HEK293 (cell line): ENCODE measurements around the gene MMP25.
A peak's percentile ranks its signal among the peaks of the same experiment; 100 is the strongest.

Experiments
- CTCF ChIA-PET: fragments of 350-600 bp; formaldehyde crosslinking; extraction: SDS; loops from one replicate; lab custom pipeline; 2021; ENCODE audit warnings: antibody characterized with exemption; lab: Yijun Ruan, JAX
- POLR2A ChIA-PET: fragments of 300-600 bp; formaldehyde crosslinking; extraction: SDS; loops from one replicate; lab custom pipeline; 2020; ENCODE audit warnings: antibody characterized with exemption, inconsistent platforms; lab: Yijun Ruan, JAX
- H3K27ac ChIP-seq: fragments of 200-500 bp; sonication (Bioruptor generic); 2 replicates; pipeline ENCODE4 v1.5.1; 2014; ENCODE audit warnings: low read depth, low read length, control low read depth, inconsistent platforms; ENCODE audit errors: extremely low read depth
- H3K36me3 ChIP-seq, 2 experiments: fragments of 200-500 bp in 1 of 2; sonication (Bioruptor generic) in 1 of 2; 1 replicate in 1 of 2; 2 replicates in 1 of 2; pipeline ENCODE4 v1.5.1; 2014 to 2017; ENCODE audit warnings: inconsistent platforms in 2 of 2, low read length in 2 of 2; ENCODE audit not compliant: control insufficient read depth in 2 of 2, insufficient read depth in 1 of 2
- H3K4me1 ChIP-seq: fragments of 200-500 bp; sonication (Bioruptor generic); 2 replicates; pipeline ENCODE4 v1.5.1; 2014; ENCODE audit warnings: mild to moderate bottlenecking, low read length, inconsistent platforms; ENCODE audit not compliant: control insufficient read depth, insufficient read depth
- H3K4me3 ChIP-seq: 2 replicates; pipeline ENCODE4 v1.5.1; 2011; ENCODE audit warnings: low read depth, mild to moderate bottlenecking, control low read depth, low read length, moderate library complexity
- H3K9me3 ChIP-seq: fragments of 200-500 bp; sonication (Bioruptor generic); 2 replicates; pipeline ENCODE4 v1.5.1; 2014; ENCODE audit warnings: low read depth, low read length, inconsistent platforms; ENCODE audit not compliant: control insufficient read depth, insufficient read depth
- BCL11A ChIP-seq: fragments of 450-650 bp; formaldehyde crosslinking; IDR thresholded peaks from 2 replicates; pipeline ENCODE4 v1.5.1; 2016; ENCODE audit warnings: low read depth, missing biosample characterization, missing genetic modification characterization
- BCL11B ChIP-seq: fragments of 450-650 bp; formaldehyde crosslinking; IDR thresholded peaks from 2 replicates; pipeline ENCODE4 v1.5.1; 2016; ENCODE audit warnings: low read depth, missing biosample characterization, missing genetic modification characterization
- HOXD13 ChIP-seq: sonication (generic); formaldehyde crosslinking; IDR thresholded peaks from 2 replicates; pipeline ENCODE4 v1.8.0; 2022; ENCODE audit warnings: missing genetic modification reagents, borderline replicate concordance
- KLF8 ChIP-seq: fragments of 450-650 bp; formaldehyde crosslinking; IDR thresholded peaks from 2 replicates; pipeline ENCODE4 v1.5.1; 2016; ENCODE audit warnings: missing biosample characterization, missing genetic modification characterization
- SALL2 ChIP-seq: fragments of 450-650 bp; formaldehyde crosslinking; IDR thresholded peaks from 2 replicates; pipeline ENCODE4 v1.5.0; 2017; ENCODE audit warnings: missing biosample characterization, mild to moderate bottlenecking, missing genetic modification characterization, borderline replicate concordance
- SP7 ChIP-seq: fragments of 450-650 bp; formaldehyde crosslinking; IDR thresholded peaks from 2 replicates; pipeline ENCODE4 v1.5.1; 2016; ENCODE audit warnings: missing biosample characterization, missing genetic modification characterization
- TRIM28 ChIP-seq: IDR thresholded peaks from 2 replicates; pipeline ENCODE4 v1.6.1; 2011; ENCODE audit warnings: low read length, control low read depth, borderline replicate concordance
- ZBTB21 ChIP-seq: fragments of 450-650 bp; formaldehyde crosslinking; IDR thresholded peaks from 2 replicates; pipeline ENCODE4 v1.5.1; 2017; ENCODE audit warnings: missing biosample characterization, missing genetic modification characterization
- ZBTB8A ChIP-seq: fragments of 450-650 bp; formaldehyde crosslinking; IDR thresholded peaks from 2 replicates; pipeline ENCODE4 v1.5.1; 2016; ENCODE audit warnings: missing biosample characterization, missing genetic modification characterization
- ZEB2 ChIP-seq: fragments of 450-650 bp; formaldehyde crosslinking; IDR thresholded peaks from 2 replicates; pipeline ENCODE4 v1.5.1; 2016; ENCODE audit warnings: missing biosample characterization, missing genetic modification characterization
- ZFP41 ChIP-seq: fragments of 450-650 bp; formaldehyde crosslinking; IDR thresholded peaks from 2 replicates; pipeline ENCODE4 v1.5.1; 2016; ENCODE audit warnings: missing biosample characterization, missing genetic modification characterization, borderline replicate concordance
- ZNF140 ChIP-seq: fragments of 450-650 bp; formaldehyde crosslinking; IDR thresholded peaks from 2 replicates; pipeline ENCODE4 v1.5.1; 2016; ENCODE audit warnings: missing biosample characterization, missing genetic modification characterization
- ZNF174 ChIP-seq: fragments of 450-650 bp; formaldehyde crosslinking; IDR thresholded peaks from 2 replicates; pipeline ENCODE4 v1.5.0; 2017; ENCODE audit warnings: missing biosample characterization, mild to moderate bottlenecking, missing genetic modification characterization
- ZNF175 ChIP-seq: fragments of 450-650 bp; formaldehyde crosslinking; IDR thresholded peaks from 2 replicates; pipeline ENCODE4 v1.5.1; 2016; ENCODE audit warnings: missing biosample characterization, missing genetic modification characterization
- ZNF248 ChIP-seq: fragments of 450-650 bp; formaldehyde crosslinking; IDR thresholded peaks from 2 replicates; pipeline ENCODE4 v1.5.1; 2017; ENCODE audit warnings: missing biosample characterization, missing genetic modification characterization
- ZNF335 ChIP-seq: fragments of 450-650 bp; formaldehyde crosslinking; conservative IDR thresholded peaks from 2 replicates; pipeline ENCODE4 v1.5.1; 2016; ENCODE audit warnings: missing biosample characterization, missing genetic modification characterization
- ZNF354C ChIP-seq: fragments of 450-650 bp; formaldehyde crosslinking; IDR thresholded peaks from 2 replicates; pipeline ENCODE4 v1.5.1; 2016; ENCODE audit warnings: missing biosample characterization, missing genetic modification characterization, low read depth, borderline replicate concordance
- ZNF37A ChIP-seq: fragments of 450-650 bp; IDR thresholded peaks from 2 replicates; pipeline ENCODE4 v1.5.1; 2018; ENCODE audit warnings: missing biosample characterization, missing genetic modification characterization
- ZNF394 ChIP-seq: fragments of 450-650 bp; formaldehyde crosslinking; IDR thresholded peaks from 2 replicates; pipeline ENCODE4 v1.5.1; 2016; ENCODE audit warnings: missing biosample characterization, missing genetic modification characterization, mild to moderate bottlenecking, moderate library complexity, borderline replicate concordance
- ZNF48 ChIP-seq: fragments of 450-650 bp; formaldehyde crosslinking; IDR thresholded peaks from 2 replicates; pipeline ENCODE4 v1.5.1; 2016; ENCODE audit warnings: missing biosample characterization, missing genetic modification characterization
- ZNF521 ChIP-seq: fragments of 450-650 bp; formaldehyde crosslinking; IDR thresholded peaks from 2 replicates; pipeline ENCODE4 v1.5.1; 2017; ENCODE audit warnings: missing biosample characterization, mild to moderate bottlenecking, missing genetic modification characterization
- ZNF558 ChIP-seq: fragments of 450-650 bp; formaldehyde crosslinking; IDR thresholded peaks from 2 replicates; pipeline ENCODE4 v1.5.1; 2016; ENCODE audit warnings: missing biosample characterization, missing genetic modification characterization
- ZNF623 ChIP-seq: fragments of 450-650 bp; formaldehyde crosslinking; IDR thresholded peaks from 2 replicates; pipeline ENCODE4 v1.5.1; 2016; ENCODE audit warnings: missing biosample characterization, missing genetic modification characterization
- ZNF707 ChIP-seq: fragments of 450-650 bp; formaldehyde crosslinking; IDR thresholded peaks from 2 replicates; pipeline ENCODE4 v1.5.1; 2016; ENCODE audit warnings: missing biosample characterization, missing genetic modification characterization
- ZNF76 ChIP-seq: fragments of 450-650 bp; formaldehyde crosslinking; IDR thresholded peaks from 2 replicates; pipeline ENCODE4; 2016; ENCODE audit warnings: low read depth, missing biosample characterization, missing genetic modification characterization, borderline replicate concordance
- ZSCAN30 ChIP-seq: fragments of 450-650 bp; IDR thresholded peaks from 2 replicates; pipeline ENCODE4 v1.5.1; 2018; ENCODE audit warnings: missing biosample characterization, mild to moderate bottlenecking, missing genetic modification characterization, moderate library complexity
- TF ChIP-seq, protein P1 (sequence below): fragments of 450-650 bp; formaldehyde crosslinking; IDR thresholded peaks from 2 replicates; pipeline ENCODE4 v1.5.1; 2017; ENCODE audit warnings: missing biosample characterization, missing genetic modification characterization
- TF ChIP-seq, protein P2 (sequence below): fragments of 450-650 bp; formaldehyde crosslinking; IDR thresholded peaks from 2 replicates; pipeline ENCODE4 v1.5.1; 2016; ENCODE audit warnings: missing biosample characterization, missing genetic modification characterization
- TF ChIP-seq, protein P3 (sequence below): fragments of 450-650 bp; formaldehyde crosslinking; IDR thresholded peaks from 2 replicates; pipeline ENCODE4 v1.5.1; 2016; ENCODE audit warnings: missing biosample characterization, missing genetic modification characterization
- TF ChIP-seq, protein P4 (sequence below): fragments of 450-650 bp; formaldehyde crosslinking; IDR thresholded peaks from 2 replicates; pipeline ENCODE4 v1.5.1; 2016; ENCODE audit warnings: missing biosample characterization, missing genetic modification characterization
- TF ChIP-seq, protein P5 (sequence below): fragments of 450-650 bp; formaldehyde crosslinking; IDR thresholded peaks from 2 replicates; pipeline ENCODE4 v1.5.1; 2016; ENCODE audit warnings: missing biosample characterization, missing genetic modification characterization

The MMP25 gene

DNA sequence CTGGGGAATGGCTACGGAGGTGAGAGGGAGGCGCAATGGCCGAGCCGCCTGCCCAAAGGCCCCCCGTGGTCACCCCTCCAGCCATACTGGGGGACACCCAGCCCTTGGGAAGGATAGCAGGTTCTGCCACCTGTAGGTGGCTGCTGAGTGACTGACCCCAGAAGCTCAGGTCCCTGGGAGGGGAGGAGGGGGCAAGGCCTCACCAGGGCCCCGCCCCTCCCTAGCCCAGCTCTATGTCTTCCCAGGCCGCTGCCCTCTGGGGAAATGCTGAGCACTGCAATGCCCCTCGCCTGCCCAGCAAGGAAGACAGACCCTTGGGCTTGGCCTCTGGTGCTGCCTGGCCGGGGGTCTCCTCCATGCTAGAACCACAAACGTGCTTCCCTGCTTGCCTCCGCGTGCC, 45.0 kb upstream of the MMP25 start (continued):
- TF ChIP-seq, protein P1, sequence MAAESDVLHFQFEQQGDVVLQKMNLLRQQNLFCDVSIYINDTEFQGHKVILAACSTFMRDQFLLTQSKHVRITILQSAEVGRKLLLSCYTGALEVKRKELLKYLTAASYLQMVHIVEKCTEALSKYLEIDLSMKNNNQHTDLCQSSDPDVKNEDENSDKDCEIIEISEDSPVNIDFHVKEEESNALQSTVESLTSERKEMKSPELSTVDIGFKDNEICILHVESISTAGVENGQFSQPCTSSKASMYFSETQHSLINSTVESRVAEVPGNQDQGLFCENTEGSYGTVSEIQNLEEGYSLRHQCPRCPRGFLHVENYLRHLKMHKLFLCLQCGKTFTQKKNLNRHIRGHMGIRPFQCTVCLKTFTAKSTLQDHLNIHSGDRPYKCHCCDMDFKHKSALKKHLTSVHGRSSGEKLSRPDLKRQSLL, result no peak
- no peak for TF ChIP-seq ZBTB21
- TF ChIP-seq ZNF76 (tag by site-specific recombination), result no peak
- TF ChIP-seq ZFP41, result no peak
- no peak for TF ChIP-seq ZSCAN30 (tag by site-specific recombination)

DNA sequence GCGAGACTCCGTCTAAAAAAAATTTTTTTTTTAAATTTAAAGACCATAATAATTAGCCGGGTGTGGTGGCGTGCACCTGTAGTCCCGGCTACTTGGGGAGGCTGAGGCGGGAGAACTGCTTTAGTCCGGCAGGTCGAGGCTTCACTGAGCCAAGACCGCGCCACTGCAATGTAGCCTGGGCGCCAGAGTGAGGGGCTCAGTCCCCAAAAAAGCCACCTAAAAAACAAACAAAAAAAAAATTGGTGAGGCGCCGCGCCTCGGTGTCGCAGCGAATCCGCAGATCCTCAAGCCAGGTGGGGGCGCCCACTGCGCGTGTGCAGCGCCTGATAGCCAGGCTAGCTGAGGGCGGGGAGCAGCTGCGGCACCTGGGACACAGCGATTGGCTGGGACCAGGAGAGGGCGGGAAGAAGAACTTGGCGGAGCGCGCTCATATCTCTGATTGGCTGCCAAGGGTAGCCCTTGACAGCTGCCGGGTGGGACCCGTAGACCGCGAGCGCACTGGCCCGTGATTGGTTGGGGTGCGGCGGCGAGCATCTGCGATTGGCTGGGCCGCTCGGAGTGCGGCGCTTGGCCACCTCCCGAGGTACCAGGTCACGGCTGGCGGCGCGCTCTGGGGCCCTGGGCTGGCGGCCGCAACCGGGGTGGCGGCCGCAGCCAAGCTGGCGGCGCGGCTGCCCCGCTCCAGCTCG, 42.6 kb upstream of the MMP25 start:
- Histone ChIP-seq H3K36me3 (no peaks in the 10 kb centered on the region), H3K4me3 (peak overlapping the region; percentile 19), H3K9me3 (no peaks in the 10 kb centered on the region), H3K4me1 (no peaks in the 10 kb centered on the region), H3K27ac (no peak overlapping the region)
- ChIA-PET POLR2A (interaction anchor here (0.5 to 12.4 kb wide), 9 partner anchors 20 to 1071 kb away, joined by 3 to 247 read pairs (median 3); partner anchors contain the start of genes CLDN6, HCFC1R1, PAQR4 and THOC6), CTCF (interaction anchor here (0.7 to 9.6 kb wide), 12 partner anchors 10 to 947 kb away, joined by 3 to 149 read pairs (median 5); partner anchors contain the start of gene TNFRSF12A)
- TF ChIP-seq ZNF174 (tag by site-specific recombination) (no peak), ZNF248 (no peak), ZNF354C (tag by site-specific recombination) (no peak), ZNF394 (tag by site-specific recombination) (peak; percentile 96), BCL11A (tag by site-specific recombination) (no peak), ZNF37A (tag by site-specific recombination) (no peak), ZNF140 (tag by site-specific recombination) (no peak), ZNF335 (tag by site-specific recombination) (peak; percentile 50), TRIM28 (no peak), ZNF558 (tag by site-specific recombination) (peak; percentile 91), ZEB2 (tag by site-specific recombination) (peak; percentile 27; the same call in 1 of the 2 replicates), ZNF48 (no peak), SALL2 (tag by site-specific recombination) (no peak), KLF8 (tag by site-specific recombination) (no peak), SP7 (tag by site-specific recombination) (0 out of 2 replicates have a peak, but pooled peaks have one; percentile 37), ZNF521 (tag by site-specific recombination) (no peak), ZNF623 (no peak), HOXD13 (CRISPR knock-in tag) (no peak), BCL11B (tag by site-specific recombination) (no peak), ZBTB8A (tag by site-specific recombination) (peak; percentile 61), ZNF707 (tag by site-specific recombination) (no peak), ZNF175 (tag by site-specific recombination) (no peak)
- TF ChIP-seq, protein P2, sequence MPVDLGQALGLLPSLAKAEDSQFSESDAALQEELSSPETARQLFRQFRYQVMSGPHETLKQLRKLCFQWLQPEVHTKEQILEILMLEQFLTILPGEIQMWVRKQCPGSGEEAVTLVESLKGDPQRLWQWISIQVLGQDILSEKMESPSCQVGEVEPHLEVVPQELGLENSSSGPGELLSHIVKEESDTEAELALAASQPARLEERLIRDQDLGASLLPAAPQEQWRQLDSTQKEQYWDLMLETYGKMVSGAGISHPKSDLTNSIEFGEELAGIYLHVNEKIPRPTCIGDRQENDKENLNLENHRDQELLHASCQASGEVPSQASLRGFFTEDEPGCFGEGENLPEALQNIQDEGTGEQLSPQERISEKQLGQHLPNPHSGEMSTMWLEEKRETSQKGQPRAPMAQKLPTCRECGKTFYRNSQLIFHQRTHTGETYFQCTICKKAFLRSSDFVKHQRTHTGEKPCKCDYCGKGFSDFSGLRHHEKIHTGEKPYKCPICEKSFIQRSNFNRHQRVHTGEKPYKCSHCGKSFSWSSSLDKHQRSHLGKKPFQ (tag by site-specific recombination), result no peak
- TF ChIP-seq, protein P3, sequence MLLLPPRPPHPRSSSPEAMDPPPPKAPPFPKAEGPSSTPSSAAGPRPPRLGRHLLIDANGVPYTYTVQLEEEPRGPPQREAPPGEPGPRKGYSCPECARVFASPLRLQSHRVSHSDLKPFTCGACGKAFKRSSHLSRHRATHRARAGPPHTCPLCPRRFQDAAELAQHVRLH, result peak; percentile 97
- TF ChIP-seq, protein P4, sequence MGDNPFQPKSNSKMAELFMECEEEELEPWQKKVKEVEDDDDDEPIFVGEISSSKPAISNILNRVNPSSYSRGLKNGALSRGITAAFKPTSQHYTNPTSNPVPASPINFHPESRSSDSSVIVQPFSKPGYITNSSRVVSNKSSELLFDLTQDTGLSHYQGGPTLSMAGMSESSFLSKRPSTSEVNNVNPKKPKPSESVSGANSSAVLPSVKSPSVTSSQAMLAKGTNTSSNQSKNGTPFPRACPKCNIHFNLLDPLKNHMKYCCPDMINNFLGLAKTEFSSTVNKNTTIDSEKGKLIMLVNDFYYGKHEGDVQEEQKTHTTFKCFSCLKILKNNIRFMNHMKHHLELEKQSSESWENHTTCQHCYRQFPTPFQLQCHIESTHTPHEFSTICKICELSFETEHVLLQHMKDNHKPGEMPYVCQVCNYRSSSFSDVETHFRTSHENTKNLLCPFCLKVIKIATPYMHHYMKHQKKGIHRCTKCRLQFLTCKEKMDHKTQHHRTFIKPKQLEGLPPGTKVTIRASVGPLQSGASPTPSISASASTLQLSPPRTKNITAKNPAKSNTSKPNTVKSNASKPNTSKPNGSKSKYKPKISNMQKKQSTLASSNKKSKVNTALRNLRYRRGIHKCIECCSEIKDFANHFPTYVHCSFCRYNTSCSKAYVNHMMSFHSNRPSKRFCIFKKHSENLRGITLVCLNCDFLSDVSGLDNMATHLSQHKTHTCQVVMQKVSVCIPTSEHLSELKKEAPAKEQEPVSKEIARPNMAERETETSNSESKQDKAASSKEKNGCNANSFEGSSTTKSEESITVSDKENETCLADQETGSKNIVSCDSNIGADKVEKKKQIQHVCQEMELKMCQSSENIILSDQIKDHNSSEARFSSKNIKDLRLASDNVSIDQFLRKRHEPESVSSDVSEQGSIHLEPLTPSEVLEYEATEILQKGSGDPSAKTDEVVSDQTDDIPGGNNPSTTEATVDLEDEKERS, result no peak
- TF ChIP-seq, protein P5, sequence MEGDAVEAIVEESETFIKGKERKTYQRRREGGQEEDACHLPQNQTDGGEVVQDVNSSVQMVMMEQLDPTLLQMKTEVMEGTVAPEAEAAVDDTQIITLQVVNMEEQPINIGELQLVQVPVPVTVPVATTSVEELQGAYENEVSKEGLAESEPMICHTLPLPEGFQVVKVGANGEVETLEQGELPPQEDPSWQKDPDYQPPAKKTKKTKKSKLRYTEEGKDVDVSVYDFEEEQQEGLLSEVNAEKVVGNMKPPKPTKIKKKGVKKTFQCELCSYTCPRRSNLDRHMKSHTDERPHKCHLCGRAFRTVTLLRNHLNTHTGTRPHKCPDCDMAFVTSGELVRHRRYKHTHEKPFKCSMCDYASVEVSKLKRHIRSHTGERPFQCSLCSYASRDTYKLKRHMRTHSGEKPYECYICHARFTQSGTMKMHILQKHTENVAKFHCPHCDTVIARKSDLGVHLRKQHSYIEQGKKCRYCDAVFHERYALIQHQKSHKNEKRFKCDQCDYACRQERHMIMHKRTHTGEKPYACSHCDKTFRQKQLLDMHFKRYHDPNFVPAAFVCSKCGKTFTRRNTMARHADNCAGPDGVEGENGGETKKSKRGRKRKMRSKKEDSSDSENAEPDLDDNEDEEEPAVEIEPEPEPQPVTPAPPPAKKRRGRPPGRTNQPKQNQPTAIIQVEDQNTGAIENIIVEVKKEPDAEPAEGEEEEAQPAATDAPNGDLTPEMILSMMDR (tag by site-specific recombination), result peak; percentile 96
